GM23338 (cell line): ENCODE results near the gene BCL11B. TPM values are rescaled to one million over a fixed set of nuclear protein-coding genes. Genes with fewer than 3 reads are reported as not detected.

ENCODE experiments used
- ATAC-seq: fragments of 200-7000 bp; cut with Tn5 transposase; 3 replicates; pipeline ENCODE4 v1.9.1; 2020
- DNase-seq: peaks from one replicate; pipeline ENCODE4 v3.0.0-alpha.2; 2015; ENCODE audit warnings: low spot score
- H2AFZ ChIP-seq: fragments of 200-600 bp; sonication (generic); 2 replicates; pipeline ENCODE4 v1.8.0; 2016; ENCODE audit warnings: antibody characterized with exemption, mild to moderate bottlenecking, moderate library complexity
- H3F3A ChIP-seq: fragments of 200-600 bp; sonication (generic); replicated peaks from 2 replicates; pipeline ENCODE4 v1.8.0; 2017; ENCODE audit warnings: antibody characterized with exemption, mixed run types, low read depth
- H3K27ac ChIP-seq: fragments of 200-600 bp; sonication (generic); 2 replicates; pipeline ENCODE4 v1.6.1; 2016; ENCODE audit warnings: low read depth
- H3K27me3 ChIP-seq: fragments of 200-600 bp; sonication (generic); 2 replicates; pipeline ENCODE4 v1.8.0; 2016; ENCODE audit warnings: mild to moderate bottlenecking, mixed run types, moderate library complexity; ENCODE audit not compliant: insufficient read depth
- H3K36me3 ChIP-seq: fragments of 200-600 bp; sonication (generic); 2 replicates; pipeline ENCODE4 v1.8.0; 2016; ENCODE audit warnings: mild to moderate bottlenecking; ENCODE audit not compliant: insufficient read depth
- H3K4me1 ChIP-seq: fragments of 200-600 bp; sonication (generic); 2 replicates; pipeline ENCODE4 v1.8.0; 2016; ENCODE audit warnings: mild to moderate bottlenecking, moderate library complexity; ENCODE audit not compliant: insufficient read depth
- H3K4me2 ChIP-seq: fragments of 200-600 bp; sonication (generic); 2 replicates; pipeline ENCODE4 v1.7.1; 2017; ENCODE audit warnings: mixed run types
- H3K4me3 ChIP-seq: fragments of 200-600 bp; sonication (generic); 2 replicates; pipeline ENCODE4 v1.6.1; 2016; ENCODE audit warnings: mixed run types
- H3K79me2 ChIP-seq: fragments of 200-600 bp; sonication (generic); replicated peaks from 2 replicates; pipeline ENCODE4 v1.8.0; 2017; ENCODE audit warnings: mild to moderate bottlenecking; ENCODE audit not compliant: insufficient read depth
- H3K9me2 ChIP-seq: fragments of 200-600 bp; sonication (generic); 2 replicates; pipeline ENCODE4 v1.8.0; 2017; ENCODE audit not compliant: insufficient read depth
- H4K20me1 ChIP-seq: fragments of 200-600 bp; sonication (generic); replicated peaks from 2 replicates; pipeline ENCODE4 v1.8.0; 2017; ENCODE audit warnings: mild to moderate bottlenecking; ENCODE audit not compliant: insufficient read depth
- H3K27ac Mint-ChIP-seq: 2 replicates; pipeline ENCODE4 v1.8.0; 2020; ENCODE audit warnings: inconsistent platforms, mild to moderate bottlenecking, moderate library complexity, mixed read lengths
- H3K27me3 Mint-ChIP-seq: 3 replicates; pipeline ENCODE4 v1.8.0; 2022; ENCODE audit warnings: low read depth, mild to moderate bottlenecking, moderate library complexity, mixed read lengths, inconsistent platforms; ENCODE audit not compliant: insufficient read depth, poor library complexity
- H3K36me3 Mint-ChIP-seq: 3 replicates; pipeline ENCODE4 v1.8.0; 2021; ENCODE audit warnings: low read depth, mild to moderate bottlenecking, inconsistent platforms, moderate library complexity, mixed read lengths
- H3K4me1 Mint-ChIP-seq: 3 replicates; pipeline ENCODE4 v1.8.0; 2020; ENCODE audit warnings: mild to moderate bottlenecking, inconsistent platforms, mixed read lengths
- H3K4me3 Mint-ChIP-seq: 3 replicates; pipeline ENCODE4 v1.8.0; 2021; ENCODE audit warnings: moderate library complexity, mild to moderate bottlenecking, inconsistent platforms, mixed read lengths
- H3K9me3 Mint-ChIP-seq: 3 replicates; pipeline ENCODE4 v1.8.0; 2020; ENCODE audit warnings: moderate library complexity, mild to moderate bottlenecking, inconsistent platforms, mixed read lengths
- CTCF ChIP-seq, 2 experiments: fragments of 200-600 bp in 1 of 2; sonication (generic) in 1 of 2; conservative IDR thresholded peaks; 2 replicates each; pipeline versions ENCODE4 v1.5.1 to v1.6.1; 2016 to 2017; ENCODE audit warnings: antibody characterized with exemption in 2 of 2, low read depth in 2 of 2, mild to moderate bottlenecking in 2 of 2, moderate library complexity in 1 of 2
- EZH2 ChIP-seq: fragments of 200-600 bp; sonication (generic); IDR thresholded peaks from one replicate; pipeline ENCODE4 v1.8.0; 2017; ENCODE audit warnings: antibody characterized with exemption, mild to moderate bottlenecking, low read depth; ENCODE audit not compliant: unreplicated experiment
- EZH2phosphoT487 ChIP-seq: fragments of 200-600 bp; sonication (generic); IDR thresholded peaks from one replicate; pipeline ENCODE4 v1.8.1; 2018; ENCODE audit warnings: antibody characterized with exemption; ENCODE audit not compliant: unreplicated experiment
- REST ChIP-seq: IDR thresholded peaks from one replicate; pipeline ENCODE4 v1.6.1; 2018; ENCODE audit warnings: antibody characterized with exemption; ENCODE audit not compliant: unreplicated experiment
- STAT1 ChIP-seq: IDR thresholded peaks from one replicate; pipeline ENCODE4 v1.6.1; 2016; ENCODE audit warnings: antibody characterized with exemption; ENCODE audit not compliant: unreplicated experiment
- ZNF331 ChIP-seq: fragments of 250-450 bp; sonication (Bioruptor Pico); IDR thresholded peaks from 2 replicates; pipeline ENCODE4 v1.5.0; 2020; ENCODE audit warnings: low read depth, mild to moderate bottlenecking, moderate library complexity
- ZNF462 ChIP-seq: fragments of 250-450 bp; sonication (Bioruptor Pico); IDR thresholded peaks from 2 replicates; pipeline ENCODE4 v1.5.0; 2020; ENCODE audit warnings: mild to moderate bottlenecking, moderate library complexity
- polyA plus RNA-seq: library from polyadenylated mRNA; unstranded; fragments of >200 nt; fragmentation: Nextera tagmentation; extraction: Ambion mirVana; gene quantifications from 2 replicates; pipeline ENCODE4 v1.2.1, GENCODE V29; 2016
- total RNA-seq: library from RNA; depleted of rRNA; stranded (reverse); fragments of >200 nt; shearing (Covaris generic); gene quantifications from 2 replicates; pipeline ENCODE4 v1.2.3, GENCODE V29; 2014

The BCL11B gene
- total and polyA plus RNA-seq, 2 experiments from 2014 or later: 2.4 to 6.7 TPM

GRCh38 chr14:99125113-99125512 is 146.9 kb downstream of the BCL11B start (continued):
- TF ChIP-seq REST (no peak), CTCF (conservative IDR thresholded peaks at IDR 0.05; ENCODE audit: low read depth in 2 of 2) (no peak), ZNF331 (no peak), EZH2phosphoT487 (no peak), STAT1 (no peak)

- no peaks in the 10 kb centered on the region for H4K20me1 ChIP-seq
- no peak overlapping the region for H3K27ac ChIP-seq
- DNase-seq: no peak
- H3K4me3 ChIP-seq: no peak overlapping the region
- no peaks in the 10 kb centered on the region for H3K9me2 ChIP-seq
- Mint-ChIP-seq H3K4me1 (peaks cover 16% of the 10 kb centered on the region), H3K27ac (no peak overlapping the region), H3K4me3 (no peak overlapping the region), H3K9me3 (no peaks in the 10 kb centered on the region), H3K36me3 (no peaks in the 10 kb centered on the region), H3K27me3 (peaks cover 6% of the 10 kb centered on the region)
- TF ChIP-seq ZNF331 (no peak), ZNF462 (CRISPR knock-in tag) (no peak), EZH2 (no peak), CTCF (conservative IDR thresholded peaks at IDR 0.05; ENCODE audit: low read depth in 2 of 2) (peak in 1 of 2 experiments; percentile 48; a peak in 2 of 4 replicates)
- no peaks in the 10 kb centered on the region for H3K27me3 ChIP-seq
- H3F3A ChIP-seq: no peaks in the 10 kb centered on the region
- no peak overlapping the region for H3K4me2 ChIP-seq
- no peaks in the 10 kb centered on the region for H3K79me2 ChIP-seq
- peaks cover 7% of the 10 kb centered on the region; the same call in 1 of the 2 replicates for H3K4me1 ChIP-seq
- peak; percentile 44 for ATAC-seq
- no peak overlapping the region for H2AFZ ChIP-seq
- no peaks in the 10 kb centered on the region for H3K36me3 ChIP-seq
Measured at GRCh38 chr14:99124482-99125105, 147.4 kb downstream of the BCL11B start.
